HAP-1 (cell line): Measurements from ENCODE around the gene CDK13.

ENCODE experiments used
- DNase-seq, 2 experiments: peaks; one replicate each; pipeline ENCODE4 v3.0.0-alpha.2; 2016 to 2020; ENCODE audit warnings: low spot score in 2 of 2
- H3K27me3 ChIP-seq: fragments of 250-450 bp; sonication (Bioruptor Pico); 2 replicates; pipeline ENCODE4 v1.5.1; 2020; ENCODE audit warnings: low read depth, mild to moderate bottlenecking, moderate library complexity
- H3K36me3 ChIP-seq: fragments of 250-450 bp; sonication (Bioruptor Pico); replicated peaks from 2 replicates; pipeline ENCODE4 v1.5.1; 2020; ENCODE audit warnings: mild to moderate bottlenecking
- H3K4me1 ChIP-seq: fragments of 250-450 bp; sonication (Bioruptor Pico); 2 replicates; pipeline ENCODE4 v1.5.1; 2020; ENCODE audit warnings: mild to moderate bottlenecking
- H3K4me3 ChIP-seq: fragments of 250-450 bp; sonication (Bioruptor Pico); 2 replicates; pipeline ENCODE4 v1.5.1; 2020; ENCODE audit warnings: mild to moderate bottlenecking, moderate library complexity
- H3K9me3 ChIP-seq: fragments of 250-450 bp; sonication (Bioruptor Pico); 2 replicates; pipeline ENCODE4 v1.5.1; 2020; ENCODE audit warnings: mild to moderate bottlenecking, moderate library complexity
- in situ Hi-C: fragments of 300-500 bp; cut with MboI; formaldehyde crosslinking; loops from 3 replicates; pipeline ENCODE4 v1.14.3; 2020; ENCODE audit warnings: low sequenced_read_pairs, inconsistent platforms, mixed read lengths

CDK13 gene

GRCh38 chr7:40008223-40008815 lies 58.3 kb downstream of the CDK13 start:
- in situ Hi-C loops, result no loop called here
- peaks cover 16% of the 10 kb centered on the region for H3K36me3 ChIP-seq
- H3K9me3 ChIP-seq, result no peaks in the 10 kb centered on the region
- no peaks in the 10 kb centered on the region for H3K27me3 ChIP-seq
- H3K4me1 ChIP-seq, result peaks cover 12% of the 10 kb centered on the region
- peak in 1 of 2 experiments; percentile 36 for DNase-seq
- H3K4me3 ChIP-seq, result no peak overlapping the region

DNA sequence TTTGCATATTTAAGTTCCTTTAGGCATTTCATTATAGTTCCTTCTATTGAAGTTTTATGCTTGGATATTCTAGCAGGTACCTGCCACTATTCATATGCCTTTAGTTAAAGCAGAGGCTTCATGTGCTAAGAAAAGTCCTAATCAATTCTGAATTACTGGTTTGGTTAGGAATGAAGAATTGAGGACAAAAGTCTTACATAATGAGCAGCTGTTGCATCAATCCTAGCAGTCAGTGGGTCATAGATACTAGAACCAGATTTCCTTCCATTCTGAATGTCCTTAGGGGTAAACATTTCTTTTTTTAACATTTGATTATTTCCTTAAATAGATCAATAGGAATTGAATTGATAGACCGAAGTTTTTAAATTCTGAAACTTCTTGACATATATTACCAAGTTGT lies 59.2 kb downstream of the CDK13 start:
- no peaks in the 10 kb centered on the region for H3K27me3 ChIP-seq
- H3K4me3 ChIP-seq, result no peak overlapping the region
- H3K36me3 ChIP-seq, result peaks cover 16% of the 10 kb centered on the region
- in situ Hi-C loops, result no loop called here
- no peak for DNase-seq
- H3K4me1 ChIP-seq, result peaks cover 12% of the 10 kb centered on the region
- no peaks in the 10 kb centered on the region for H3K9me3 ChIP-seq

DNA sequence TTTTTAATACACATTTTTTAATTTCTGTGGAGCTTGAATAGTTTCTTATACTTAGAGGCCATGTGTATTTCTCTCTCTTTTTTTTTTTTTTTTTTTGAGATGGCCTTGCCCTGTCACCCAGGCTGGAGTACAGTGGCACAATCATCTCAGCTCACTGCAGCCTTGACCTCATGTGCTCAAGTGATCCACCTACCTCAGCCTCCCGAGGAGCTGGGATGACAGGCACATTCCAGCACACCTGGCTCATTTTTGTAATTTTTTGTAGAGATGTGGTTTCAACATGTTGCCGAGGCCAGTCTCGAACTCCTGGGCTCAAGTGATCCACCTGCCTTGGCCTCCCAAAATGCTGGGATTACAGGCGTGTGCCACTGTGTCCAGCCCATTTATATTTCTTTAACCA lies 64.3 kb downstream of the CDK13 start:
- Histone ChIP-seq H3K27me3 (no peaks in the 10 kb centered on the region), H3K4me1 (no peaks in the 10 kb centered on the region), H3K36me3 (peaks cover 12% of the 10 kb centered on the region), H3K4me3 (no peak overlapping the region), H3K9me3 (no peaks in the 10 kb centered on the region)
- no peak for DNase-seq
- in situ Hi-C loops, result no loop called here

DNA sequence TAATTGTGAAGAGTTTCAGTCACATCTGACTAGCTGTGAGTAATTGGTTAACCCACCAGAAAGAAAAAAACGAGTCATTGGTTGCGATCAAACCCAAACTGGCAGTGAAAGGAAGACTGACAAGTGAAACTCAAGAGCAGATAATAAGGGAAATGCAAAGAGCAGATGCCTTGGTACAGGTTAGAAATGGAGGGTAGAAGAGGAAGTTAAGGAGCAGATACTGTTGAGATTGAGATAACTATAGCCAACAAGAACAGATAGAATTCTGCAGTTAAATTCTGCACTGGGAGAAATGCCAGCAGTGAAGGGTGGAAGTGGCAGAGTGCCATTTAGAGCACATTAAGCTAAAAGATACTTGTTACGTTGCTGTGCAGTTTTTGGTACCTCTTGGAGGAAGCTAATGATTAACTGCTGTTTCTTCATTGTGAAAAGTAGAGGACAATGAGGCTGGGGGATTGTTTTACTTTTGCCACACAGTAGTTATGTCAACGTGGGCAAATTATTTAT lies 65.8 kb downstream of the CDK13 start:
- no peaks in the 10 kb centered on the region for H3K27me3 ChIP-seq
- DNase-seq, result no peak
- in situ Hi-C loops, result no loop called here
- peaks cover 6% of the 10 kb centered on the region; the same call in 1 of the 2 replicates for H3K36me3 ChIP-seq
- no peaks in the 10 kb centered on the region for H3K9me3 ChIP-seq
- H3K4me1 ChIP-seq, result no peaks in the 10 kb centered on the region
- H3K4me3 ChIP-seq, result no peak overlapping the region

- H3K9me3 ChIP-seq, result no peaks in the 10 kb centered on the region
- no peaks in the 10 kb centered on the region for H3K4me1 ChIP-seq
- H3K36me3 ChIP-seq, result no peaks in the 10 kb centered on the region
- H3K27me3 ChIP-seq, result no peaks in the 10 kb centered on the region
- in situ Hi-C loops, result no loop called here
- no peak overlapping the region for H3K4me3 ChIP-seq
- DNase-seq, result no peak
Observed at GRCh38 chr7:40019558-40019957, 69.5 kb downstream of the CDK13 start.

- no peaks in the 10 kb centered on the region for H3K4me1 ChIP-seq
- H3K36me3 ChIP-seq, result no peaks in the 10 kb centered on the region
- H3K27me3 ChIP-seq, result no peaks in the 10 kb centered on the region
- no peak overlapping the region for H3K4me3 ChIP-seq
- in situ Hi-C loops, result no loop called here
- DNase-seq, result no peak
- no peaks in the 10 kb centered on the region for H3K9me3 ChIP-seq
Observed at GRCh38 chr7:40024048-40024447, 74.0 kb downstream of the CDK13 start.

GRCh38 chr7:40024841-40025240 lies 74.8 kb downstream of the CDK13 start:
- no peak overlapping the region for H3K4me3 ChIP-seq
- DNase-seq, result no peak
- H3K27me3 ChIP-seq, result no peaks in the 10 kb centered on the region
- no peaks in the 10 kb centered on the region for H3K4me1 ChIP-seq
- no peaks in the 10 kb centered on the region for H3K9me3 ChIP-seq
- no peaks in the 10 kb centered on the region for H3K36me3 ChIP-seq
- in situ Hi-C loops, result no loop called here

DNA sequence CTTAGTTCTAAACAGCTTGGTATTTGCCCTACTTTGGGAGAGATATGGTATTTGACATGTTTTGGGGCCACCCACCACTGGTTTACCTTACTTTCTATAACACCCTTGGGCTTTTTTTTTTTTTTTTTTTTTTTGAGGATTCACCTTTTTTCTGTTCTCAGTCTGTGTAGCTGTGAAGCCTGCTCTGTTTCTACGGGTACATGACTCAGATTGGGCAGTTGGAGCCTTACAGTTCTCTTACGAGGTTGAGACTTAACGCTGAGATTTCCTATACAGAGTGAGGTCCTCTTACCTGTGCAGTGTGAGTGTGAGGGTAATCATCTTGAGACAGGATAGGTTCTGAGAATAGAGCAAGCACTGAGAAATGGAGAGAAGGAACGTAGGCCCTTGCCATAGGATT lies 77.5 kb downstream of the CDK13 start:
- H3K9me3 ChIP-seq, result no peaks in the 10 kb centered on the region
- H3K4me1 ChIP-seq, result no peaks in the 10 kb centered on the region
- no peaks in the 10 kb centered on the region for H3K27me3 ChIP-seq
- no peak overlapping the region for H3K4me3 ChIP-seq
- in situ Hi-C loops, result no loop called here
- DNase-seq, result no peak
- H3K36me3 ChIP-seq, result no peaks in the 10 kb centered on the region

DNA sequence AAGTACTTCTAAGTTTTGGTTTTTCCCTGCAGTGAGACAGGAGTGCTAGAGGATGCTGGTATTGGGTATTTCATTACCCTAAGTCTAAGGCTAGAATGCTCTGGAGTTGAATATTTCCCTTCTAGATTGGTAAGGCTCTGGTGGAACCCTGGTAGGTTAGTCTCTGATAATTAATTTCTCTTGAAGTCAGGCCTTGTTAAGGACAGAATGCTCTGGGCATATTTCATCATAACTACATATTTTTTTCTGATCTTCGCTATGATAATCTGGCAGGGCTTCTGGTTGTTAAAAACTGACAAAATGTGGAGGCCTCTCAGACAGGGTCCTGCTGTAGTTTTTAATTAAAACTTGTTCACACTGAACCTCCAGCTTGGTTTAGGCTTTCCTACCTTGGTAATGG lies 83.8 kb downstream of the CDK13 start:
- no peaks in the 10 kb centered on the region for H3K9me3 ChIP-seq
- in situ Hi-C loops, result no loop called here
- no peak overlapping the region for H3K4me3 ChIP-seq
- no peak for DNase-seq
- H3K36me3 ChIP-seq, result no peaks in the 10 kb centered on the region
- H3K27me3 ChIP-seq, result no peaks in the 10 kb centered on the region
- H3K4me1 ChIP-seq, result no peaks in the 10 kb centered on the region

DNA sequence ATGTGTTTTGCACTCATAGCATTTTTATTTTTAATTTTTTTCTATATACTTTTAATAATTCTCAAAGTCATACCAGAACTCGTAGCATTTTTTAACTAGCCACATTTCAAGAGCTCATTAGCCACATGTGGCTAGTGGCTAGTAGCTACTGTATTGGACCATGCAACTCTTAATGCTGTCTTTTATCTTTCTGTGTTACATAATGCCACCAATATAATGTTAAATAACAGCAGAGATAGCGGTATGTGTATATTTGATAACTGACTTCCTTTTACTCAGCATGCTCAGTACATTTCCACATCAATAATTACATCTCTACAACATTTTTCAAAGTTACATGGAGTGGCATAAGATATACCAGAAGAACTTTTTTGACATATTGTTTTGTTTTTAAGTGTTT lies 91.4 kb downstream of the CDK13 start:
- in situ Hi-C loops, result no loop called here
- no peaks in the 10 kb centered on the region for H3K27me3 ChIP-seq

GRCh38 chr7:40043164-40043563 lies 93.1 kb downstream of the CDK13 start:
- Histone ChIP-seq H3K27me3 (no peaks in the 10 kb centered on the region), H3K9me3 (no peaks in the 10 kb centered on the region), H3K4me1 (no peaks in the 10 kb centered on the region), H3K36me3 (no peaks in the 10 kb centered on the region), H3K4me3 (no peak overlapping the region)
- in situ Hi-C loops, result no loop called here
- DNase-seq, result no peak

More for the DNA sequence above, 91.4 kb downstream of the CDK13 start:
- DNase-seq, result no peak
- H3K4me1 ChIP-seq, result no peaks in the 10 kb centered on the region
- H3K4me3 ChIP-seq, result no peak overlapping the region
- no peaks in the 10 kb centered on the region for H3K36me3 ChIP-seq
- no peaks in the 10 kb centered on the region for H3K9me3 ChIP-seq

DNA sequence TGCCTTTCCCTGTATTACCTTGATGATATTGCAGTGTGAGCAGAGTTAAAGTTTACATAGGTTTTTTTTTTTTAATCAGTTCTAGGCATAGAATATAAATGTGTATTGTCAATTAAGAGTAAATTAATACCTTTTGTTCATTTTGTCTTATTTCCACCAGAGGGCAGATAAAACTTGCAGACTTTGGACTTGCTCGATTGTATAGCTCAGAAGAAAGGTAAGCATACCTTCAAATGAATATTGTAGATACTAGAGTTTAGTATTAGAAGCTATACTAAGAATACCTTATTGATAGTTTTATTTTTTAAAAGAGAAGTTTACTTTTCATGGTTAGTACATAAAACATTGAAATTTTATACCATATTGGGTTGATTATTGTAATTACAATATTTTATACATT lies 97.6 kb downstream of the CDK13 start:
- H3K36me3 ChIP-seq, result no peaks in the 10 kb centered on the region
- no peaks in the 10 kb centered on the region for H3K27me3 ChIP-seq
- no peaks in the 10 kb centered on the region for H3K4me1 ChIP-seq
- DNase-seq, result no peak
- no peaks in the 10 kb centered on the region for H3K9me3 ChIP-seq
- no peak overlapping the region for H3K4me3 ChIP-seq
- in situ Hi-C loops, result no loop called here

- H3K27me3 ChIP-seq, result no peaks in the 10 kb centered on the region
- in situ Hi-C loops, result loop anchor here (10.0 to 25.0 kb wide), 2 partner anchors 162 to 470 kb away; no protein-coding TSS in a partner anchor
- no peaks in the 10 kb centered on the region for H3K9me3 ChIP-seq
- no peaks in the 10 kb centered on the region for H3K36me3 ChIP-seq
- H3K4me1 ChIP-seq, result no peaks in the 10 kb centered on the region
- H3K4me3 ChIP-seq, result no peak overlapping the region
- DNase-seq, result no peak
Observed at GRCh38 chr7:40057292-40057691, 107.2 kb downstream of the CDK13 start.

DNA sequence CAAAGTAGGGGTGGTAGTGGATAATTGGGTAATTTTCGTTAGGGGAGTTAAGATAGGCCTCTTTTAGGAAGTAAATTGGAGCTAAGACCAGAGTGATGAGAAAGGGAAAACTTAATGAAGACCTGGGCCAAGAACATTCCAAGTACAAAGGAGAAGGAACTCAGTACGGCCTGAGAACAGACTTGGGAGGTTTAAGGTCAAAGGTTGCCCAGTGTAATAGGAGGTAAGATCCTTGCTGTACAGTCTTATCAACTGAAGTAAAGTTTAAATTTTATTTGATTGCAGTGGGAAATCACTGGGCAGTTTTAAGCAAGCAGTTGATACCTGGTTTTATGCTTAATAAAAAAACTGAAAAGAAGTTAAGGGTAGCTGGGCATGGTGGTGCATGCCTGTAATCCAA lies 108.0 kb downstream of the CDK13 start:
- no peak for DNase-seq
- Histone ChIP-seq H3K4me3 (no peak overlapping the region), H3K27me3 (no peaks in the 10 kb centered on the region), H3K4me1 (no peaks in the 10 kb centered on the region), H3K36me3 (no peaks in the 10 kb centered on the region), H3K9me3 (no peaks in the 10 kb centered on the region)
- in situ Hi-C loops, result loop anchor here (10.0 to 25.0 kb wide), 2 partner anchors 163 to 471 kb away; no protein-coding TSS in a partner anchor

- no peak for DNase-seq
- in situ Hi-C loops, result loop anchor here (10.0 to 25.0 kb wide), 2 partner anchors 164 to 471 kb away; no protein-coding TSS in a partner anchor
Observed at GRCh38 chr7:40058636-40059035, 108.6 kb downstream of the CDK13 start.

More at GRCh38 chr7:40058636-40059035, 108.6 kb downstream of the CDK13 start:
- Histone ChIP-seq H3K27me3 (no peaks in the 10 kb centered on the region), H3K4me3 (no peak overlapping the region), H3K36me3 (no peaks in the 10 kb centered on the region), H3K4me1 (no peaks in the 10 kb centered on the region), H3K9me3 (no peaks in the 10 kb centered on the region)
